Stimulated activated CD8-positive, alpha-beta memory T cell treated with anti-CD3 and anti-CD28 coated beads, Interleukin-2, amount 100 ng/mL, for 48 hours (primary cell): ENCODE results near the gene RNF207.
A peak's percentile ranks its signal among the peaks of the same experiment; 100 is the strongest.

Experiments used
- DNase-seq, 2 donors: peaks; one replicate each; pipeline ENCODE4 v3.0.0-alpha.2; 2020; ENCODE audit warnings: low read depth in 2 of 2

The RNF207 gene

DNA sequence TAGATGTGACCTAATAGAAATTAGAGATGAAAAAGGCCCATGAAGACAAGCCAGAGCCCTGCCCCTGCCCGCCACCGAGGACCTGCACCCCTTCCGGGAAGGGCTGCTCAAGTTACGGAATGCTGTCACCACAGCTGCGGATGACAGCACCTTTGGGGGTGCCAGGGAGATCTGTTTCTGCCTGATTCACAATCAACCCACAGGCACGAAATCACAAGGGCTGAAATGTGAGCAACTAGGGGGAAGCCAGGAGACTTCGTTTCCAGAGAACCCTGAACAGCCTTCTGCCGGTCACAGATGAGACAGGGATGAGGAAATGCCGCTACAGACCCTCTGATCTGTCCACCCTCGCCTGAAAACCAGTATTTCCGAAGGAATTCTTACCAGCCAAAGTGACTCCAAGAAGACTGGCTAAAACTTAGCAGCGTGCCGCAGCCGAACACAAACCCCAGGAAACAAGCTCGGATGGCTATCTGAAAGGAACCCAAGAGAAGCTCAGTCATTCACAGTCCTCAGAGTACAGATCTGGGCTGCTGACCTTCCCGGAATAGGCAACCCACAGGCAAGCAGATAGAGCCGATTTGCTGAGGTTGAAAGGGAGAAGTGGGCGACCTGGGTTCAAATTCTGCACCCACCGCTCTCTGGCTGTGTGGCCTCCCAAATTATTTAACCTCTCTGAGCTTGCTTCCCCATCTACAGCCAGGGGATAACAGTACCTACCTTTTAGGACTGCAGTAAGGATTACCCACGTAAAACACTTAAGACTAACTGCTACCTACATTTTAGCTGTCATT, 28.8 kb downstream of the RNF207 start:
- DNase-seq = no peak

DNA sequence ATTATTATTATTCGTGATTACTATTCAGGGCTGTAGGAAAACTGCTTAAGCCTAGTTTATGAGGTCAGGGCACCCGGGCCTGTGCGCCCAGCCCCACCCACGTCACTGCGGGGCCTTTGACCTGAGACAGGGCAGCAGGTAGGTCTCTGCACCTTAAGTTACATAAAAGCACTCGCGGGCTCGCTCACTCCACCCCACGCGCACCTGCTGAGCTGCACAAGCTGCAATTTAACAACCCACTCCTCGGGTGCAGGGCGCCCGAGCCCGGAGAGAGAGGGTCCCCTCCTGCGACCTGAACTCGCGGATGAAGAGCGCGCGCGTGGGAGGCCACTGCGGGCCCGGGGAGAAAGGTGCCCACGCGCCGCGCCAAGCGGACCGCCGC, 29.4 kb downstream of the RNF207 start:
- peak in 1 of 2 donors; percentile 13 for DNase-seq

DNA sequence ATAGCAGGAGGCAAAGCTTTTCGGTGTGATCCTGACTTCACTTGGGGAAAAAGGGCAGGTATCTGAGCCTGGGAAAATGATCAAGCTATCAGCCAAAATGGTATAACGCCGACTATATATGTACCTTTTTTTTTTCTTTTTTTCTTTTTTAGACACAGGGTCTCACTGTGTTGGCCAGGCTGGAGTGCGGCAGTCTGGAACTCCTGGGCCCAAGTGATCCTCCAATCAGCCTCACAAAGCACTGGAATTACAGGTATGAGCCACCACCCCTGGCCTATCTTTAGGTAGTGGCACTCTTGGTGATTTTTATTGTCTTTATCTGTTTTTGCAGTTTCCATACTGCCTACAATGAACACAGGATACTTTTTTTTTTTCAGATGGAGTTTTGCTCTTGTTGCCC, 31.2 kb downstream of the RNF207 start:
- DNase-seq = no peak

DNA sequence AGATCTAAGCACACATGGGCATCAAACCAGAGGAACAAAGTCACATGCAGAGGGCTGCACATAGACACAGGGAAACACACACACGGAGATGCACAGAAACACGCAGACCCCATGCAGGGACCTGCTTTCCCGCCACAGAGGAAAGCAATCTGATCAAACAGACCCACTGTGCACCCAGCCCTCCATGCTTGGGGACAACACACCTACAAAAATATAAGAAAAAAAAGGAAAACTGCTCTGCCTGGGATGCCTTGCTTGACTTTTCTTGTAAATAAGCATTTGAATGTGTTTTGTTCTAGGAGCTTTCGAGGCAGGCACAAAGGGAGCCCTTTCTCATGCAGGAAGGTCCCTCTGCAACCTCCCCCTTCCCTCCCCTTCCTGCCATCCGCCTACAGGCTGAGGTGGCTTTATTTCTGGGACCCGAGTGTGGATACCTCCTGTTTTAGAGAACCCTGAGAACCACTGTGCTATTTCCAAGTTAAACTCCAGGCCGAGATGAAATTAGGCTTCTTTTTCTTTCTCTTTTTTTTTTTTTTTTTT, 33.4 kb downstream of the RNF207 start:
- no peak for DNase-seq

DNA sequence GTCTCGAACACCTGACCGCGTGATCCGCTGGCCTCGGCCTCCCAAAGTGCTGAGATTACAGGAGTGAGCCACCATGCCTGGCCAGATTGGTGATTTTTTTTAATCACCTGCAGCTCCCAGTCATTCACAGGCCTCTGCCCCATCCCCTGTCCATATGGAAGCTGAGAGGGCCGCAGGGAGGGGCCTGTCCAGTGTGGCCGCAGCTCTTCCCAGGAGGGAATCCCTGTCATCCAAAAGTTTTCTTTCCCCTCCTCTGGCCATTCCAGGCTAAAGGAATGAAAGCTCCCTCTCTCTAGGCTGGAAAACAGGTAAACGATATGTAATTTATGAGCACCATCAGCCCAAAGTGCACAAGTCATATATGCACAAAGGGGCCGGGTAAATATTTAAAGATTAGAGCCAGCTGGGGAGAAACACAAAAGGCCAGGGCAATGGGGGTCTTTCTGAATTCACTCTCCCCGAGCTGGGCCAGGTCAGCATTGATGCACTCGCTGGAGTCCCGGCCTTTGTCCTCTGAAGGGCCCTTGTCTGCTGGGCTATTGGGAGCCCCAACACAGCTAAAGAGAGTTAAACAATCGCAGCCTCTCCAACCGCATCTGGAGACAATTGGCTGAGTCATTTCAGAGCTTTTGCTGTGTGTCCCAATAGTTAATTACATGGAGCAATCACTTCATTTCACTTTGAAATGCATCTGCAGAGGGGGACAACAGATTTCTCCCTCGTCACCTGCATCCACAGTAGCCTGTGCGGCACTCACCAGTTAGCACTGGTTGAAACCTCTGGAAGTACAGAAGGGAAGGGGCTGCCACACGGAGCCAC, 34.2 kb downstream of the RNF207 start:
- no peak for DNase-seq

DNA sequence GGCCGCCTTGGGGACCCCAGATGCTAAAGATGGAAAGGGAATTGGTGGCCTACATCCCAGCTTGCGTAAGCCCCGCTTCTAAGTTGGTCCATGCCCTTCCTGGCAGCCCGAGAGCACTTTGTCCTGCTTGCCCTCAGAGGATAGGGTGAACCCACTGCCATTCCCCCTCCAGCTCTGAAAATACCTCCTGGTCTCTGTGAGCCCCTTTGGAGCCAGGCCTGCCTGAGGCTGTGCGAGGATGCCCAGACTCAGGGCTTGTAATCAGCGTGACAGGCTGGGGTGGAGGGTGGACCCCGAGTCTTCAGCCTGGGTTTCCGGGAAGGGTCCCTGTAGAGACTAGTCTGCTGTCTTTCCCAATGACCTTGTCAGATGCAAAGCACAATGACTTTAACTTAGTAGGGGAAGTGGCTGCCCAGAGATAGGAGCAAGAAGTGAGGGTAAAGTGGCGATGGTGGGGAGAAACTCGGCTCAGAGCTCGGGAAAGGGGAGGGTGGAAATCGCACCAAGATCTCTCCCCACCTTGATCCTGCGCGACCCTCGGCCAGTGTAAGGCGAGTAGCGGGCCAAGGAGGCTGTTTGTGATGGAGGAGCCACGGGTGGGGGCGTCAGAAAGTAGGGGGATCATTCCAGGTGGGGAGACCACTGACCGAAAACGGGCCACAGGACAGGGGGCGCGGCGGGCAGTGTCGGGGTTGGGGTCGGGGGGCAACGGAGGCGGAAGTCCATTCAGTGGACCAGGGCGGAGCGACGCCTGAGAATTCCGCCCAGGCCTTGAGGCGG, 35.4 kb downstream of the RNF207 start:
- no peak for DNase-seq

DNA sequence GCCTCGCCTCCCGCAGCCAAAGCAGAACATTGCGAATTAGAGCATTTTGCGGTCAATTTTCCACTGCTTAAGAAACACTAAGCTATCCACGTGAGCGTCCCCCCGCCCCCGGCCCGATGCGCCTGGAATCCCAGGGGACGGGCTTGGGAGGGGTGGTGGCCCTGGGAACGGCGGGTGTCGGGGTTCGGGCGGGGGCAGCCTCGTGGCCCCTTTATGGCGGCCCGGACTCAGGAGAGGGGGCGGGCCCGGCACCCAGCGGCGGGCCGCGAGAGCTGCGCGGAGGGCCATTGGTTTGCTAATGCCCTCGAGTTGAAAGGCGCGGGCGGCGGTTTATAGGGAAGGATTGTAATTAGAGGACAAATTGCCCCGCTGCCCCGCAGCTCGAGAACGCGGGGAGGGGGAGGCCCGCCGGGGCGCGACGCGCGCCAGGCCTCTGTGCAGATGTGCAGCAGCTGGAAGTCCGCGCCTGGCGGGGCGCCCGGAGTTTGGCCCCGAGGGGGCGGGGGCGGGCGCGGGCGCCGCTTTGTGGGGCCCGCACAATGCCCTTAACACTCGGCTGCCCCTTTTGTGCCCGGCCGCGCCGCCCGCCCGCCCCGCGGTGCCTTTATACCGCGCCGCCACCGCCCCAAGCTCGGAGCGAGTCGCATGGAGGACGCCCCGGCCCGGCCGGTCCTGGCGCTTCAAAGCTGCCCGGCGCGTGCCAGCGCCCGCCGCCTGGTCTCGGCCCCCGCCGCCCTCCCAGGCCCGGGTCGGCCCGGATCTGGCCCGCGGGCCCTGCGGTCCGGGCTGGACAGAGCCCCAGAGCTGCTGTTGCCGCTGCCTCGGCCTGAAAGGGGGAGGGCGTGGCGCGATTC, 36.2 kb downstream of the RNF207 start:
- DNase-seq = no peak

DNA sequence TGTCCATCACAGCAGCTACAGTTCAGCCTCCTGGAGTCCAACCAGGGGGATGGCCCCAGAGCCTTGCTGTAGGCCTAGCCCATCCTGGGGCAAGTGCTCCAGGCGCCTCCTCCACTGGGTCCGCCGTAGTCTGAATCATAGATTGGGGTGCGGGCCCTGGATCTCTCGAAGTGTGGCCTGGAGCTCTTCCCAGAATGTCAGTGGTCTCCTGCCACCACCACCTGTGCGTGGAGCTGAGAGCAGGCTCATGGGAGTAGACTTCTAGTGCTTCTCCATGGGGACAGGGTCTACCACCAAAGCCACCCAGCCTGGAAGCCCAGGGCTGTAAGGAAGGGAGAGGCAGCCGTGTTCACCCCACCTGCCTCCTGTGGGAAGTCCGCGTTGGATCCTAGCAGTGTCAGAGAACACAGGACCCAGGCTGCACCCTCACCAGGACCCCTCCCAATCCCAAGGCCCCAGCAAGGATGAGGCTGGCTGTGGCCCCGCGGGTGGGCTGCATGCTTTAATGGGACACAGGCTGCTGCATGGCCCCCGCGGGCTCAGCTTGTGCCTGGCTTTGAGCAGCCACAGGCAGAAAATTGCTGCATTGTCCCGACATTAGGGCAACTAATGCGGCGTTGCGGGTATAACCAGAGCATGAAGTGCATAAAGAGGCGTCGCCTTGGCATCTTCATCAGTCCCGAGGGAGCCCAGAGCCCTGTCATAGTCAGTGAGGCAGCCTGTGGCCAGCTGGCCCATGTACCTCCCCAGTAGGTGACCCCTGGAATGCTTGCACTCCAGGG, 37.3 kb downstream of the RNF207 start:
- no peak for DNase-seq

DNA sequence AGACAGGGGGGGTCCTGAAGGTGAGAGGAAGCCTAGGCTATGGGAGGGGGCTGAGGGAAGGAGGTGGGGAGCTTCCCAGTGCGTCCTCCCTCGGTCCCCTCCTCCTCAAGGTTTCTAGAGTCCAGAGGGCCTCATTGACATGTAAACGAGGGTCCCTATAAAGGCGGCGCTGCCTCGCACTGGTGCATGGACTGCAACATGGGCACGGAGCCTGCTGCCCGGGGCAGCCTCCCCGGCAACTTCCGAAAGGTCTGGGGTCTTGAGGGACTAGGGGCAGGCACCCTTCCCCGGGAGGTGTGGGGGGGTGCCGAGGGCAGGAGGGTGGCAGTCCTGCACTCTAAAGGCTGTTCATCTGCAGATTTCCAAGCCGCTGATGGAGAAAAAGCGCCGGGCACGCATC, 38.1 kb downstream of the RNF207 start, which contains the start of gene HES3:
TSS of gene HES3 (plus strand) at position 187 of the 400 bp plus-strand sequence. CDS start at position 374, 187 bp downstream.
- no peak for DNase-seq

DNA sequence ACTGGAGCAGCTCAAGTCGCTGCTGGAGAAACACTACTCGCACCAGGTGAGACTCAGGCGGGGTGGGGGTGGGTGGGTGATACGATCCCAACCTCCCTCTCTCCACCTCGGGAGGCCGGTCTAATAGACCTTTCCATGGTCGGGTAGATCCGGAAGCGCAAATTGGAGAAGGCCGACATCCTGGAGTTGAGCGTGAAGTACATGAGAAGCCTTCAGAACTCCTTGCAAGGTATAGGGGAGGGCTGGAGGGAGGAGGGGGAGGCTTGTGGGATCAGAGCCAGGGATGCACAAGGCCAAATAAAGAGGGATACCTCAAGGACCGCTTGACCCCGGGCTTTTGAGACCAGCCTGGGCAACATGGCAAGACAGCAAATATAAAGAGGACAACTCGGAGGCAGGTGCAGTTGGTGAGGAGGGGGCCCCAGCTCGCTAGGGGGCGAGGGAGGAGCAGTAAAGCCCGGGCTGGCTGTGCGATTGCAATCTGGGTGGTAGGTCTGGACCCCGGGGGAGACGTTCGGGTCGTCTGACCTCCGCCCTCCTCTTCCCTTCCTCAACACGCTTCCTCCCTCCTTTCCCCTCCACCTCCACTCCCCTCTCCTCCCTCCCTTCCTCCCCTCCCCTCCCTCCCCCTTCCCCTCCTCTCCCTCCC, 38.6 kb downstream of the RNF207 start:
- no peak for DNase-seq

DNA sequence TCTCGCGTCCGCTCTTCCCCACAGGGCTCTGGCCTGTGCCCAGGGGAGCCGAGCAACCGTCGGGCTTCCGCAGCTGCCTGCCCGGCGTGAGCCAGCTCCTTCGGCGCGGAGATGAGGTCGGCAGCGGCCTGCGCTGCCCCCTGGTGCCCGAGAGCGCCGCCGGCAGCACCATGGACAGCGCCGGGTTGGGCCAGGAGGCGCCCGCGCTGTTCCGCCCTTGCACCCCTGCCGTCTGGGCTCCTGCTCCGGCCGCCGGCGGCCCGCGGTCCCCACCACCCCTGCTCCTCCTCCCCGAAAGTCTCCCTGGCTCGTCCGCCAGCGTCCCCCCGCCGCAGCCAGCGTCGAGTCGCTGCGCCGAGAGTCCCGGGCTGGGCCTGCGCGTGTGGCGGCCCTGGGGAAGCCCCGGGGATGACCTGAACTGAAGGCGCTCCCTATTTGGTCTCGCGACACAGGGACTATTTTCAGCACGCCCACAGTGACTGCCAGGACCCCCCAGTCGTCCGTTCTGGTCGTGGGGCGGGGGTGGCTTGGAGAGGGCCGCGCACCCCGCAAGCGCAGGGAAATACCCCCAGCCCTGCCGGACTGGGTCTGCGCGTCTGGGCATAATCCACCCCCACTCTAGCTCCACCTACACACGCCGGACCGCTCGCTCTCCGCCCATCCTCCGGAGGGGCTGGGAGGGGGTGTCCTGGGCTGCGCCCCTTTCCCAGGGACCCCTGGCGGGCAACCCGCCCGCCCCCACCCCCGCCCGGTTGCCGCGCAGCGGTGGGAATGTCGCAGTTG, 39.4 kb downstream of the RNF207 start:
- DNase-seq = peak; percentile 75 to 76

DNA sequence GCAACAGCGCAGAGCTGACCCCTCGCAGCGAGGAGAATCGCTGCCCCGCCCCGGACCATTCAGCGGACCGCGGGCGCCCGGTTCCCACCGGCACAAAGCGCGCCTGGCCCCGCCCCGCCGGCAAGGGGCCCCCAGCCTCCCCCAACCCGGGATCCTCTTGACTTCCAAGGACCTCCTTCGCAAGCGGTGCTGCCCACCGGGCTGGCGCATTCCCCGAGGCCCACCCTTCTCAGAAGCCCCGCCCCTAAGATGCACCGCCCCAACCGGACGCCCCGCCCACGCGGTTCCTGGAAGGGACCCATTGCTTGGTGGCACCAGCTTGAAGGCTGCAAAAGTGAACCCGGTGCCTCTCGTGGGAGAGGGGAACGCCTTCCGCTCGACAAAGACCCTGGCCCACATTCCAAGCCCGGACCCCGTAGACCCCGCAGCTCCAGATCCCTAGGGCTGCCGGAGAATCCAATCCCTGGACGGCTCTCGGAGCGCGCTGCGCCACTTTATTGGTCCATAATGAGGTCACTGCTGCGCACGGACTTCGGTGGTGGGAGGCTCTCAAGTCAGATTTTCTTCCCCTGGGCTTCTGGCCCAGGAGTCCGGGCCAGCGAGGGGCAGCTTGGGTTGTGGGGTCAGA, 40.1 kb downstream of the RNF207 start:
- DNase-seq = peak; percentile 63 to 71

DNA sequence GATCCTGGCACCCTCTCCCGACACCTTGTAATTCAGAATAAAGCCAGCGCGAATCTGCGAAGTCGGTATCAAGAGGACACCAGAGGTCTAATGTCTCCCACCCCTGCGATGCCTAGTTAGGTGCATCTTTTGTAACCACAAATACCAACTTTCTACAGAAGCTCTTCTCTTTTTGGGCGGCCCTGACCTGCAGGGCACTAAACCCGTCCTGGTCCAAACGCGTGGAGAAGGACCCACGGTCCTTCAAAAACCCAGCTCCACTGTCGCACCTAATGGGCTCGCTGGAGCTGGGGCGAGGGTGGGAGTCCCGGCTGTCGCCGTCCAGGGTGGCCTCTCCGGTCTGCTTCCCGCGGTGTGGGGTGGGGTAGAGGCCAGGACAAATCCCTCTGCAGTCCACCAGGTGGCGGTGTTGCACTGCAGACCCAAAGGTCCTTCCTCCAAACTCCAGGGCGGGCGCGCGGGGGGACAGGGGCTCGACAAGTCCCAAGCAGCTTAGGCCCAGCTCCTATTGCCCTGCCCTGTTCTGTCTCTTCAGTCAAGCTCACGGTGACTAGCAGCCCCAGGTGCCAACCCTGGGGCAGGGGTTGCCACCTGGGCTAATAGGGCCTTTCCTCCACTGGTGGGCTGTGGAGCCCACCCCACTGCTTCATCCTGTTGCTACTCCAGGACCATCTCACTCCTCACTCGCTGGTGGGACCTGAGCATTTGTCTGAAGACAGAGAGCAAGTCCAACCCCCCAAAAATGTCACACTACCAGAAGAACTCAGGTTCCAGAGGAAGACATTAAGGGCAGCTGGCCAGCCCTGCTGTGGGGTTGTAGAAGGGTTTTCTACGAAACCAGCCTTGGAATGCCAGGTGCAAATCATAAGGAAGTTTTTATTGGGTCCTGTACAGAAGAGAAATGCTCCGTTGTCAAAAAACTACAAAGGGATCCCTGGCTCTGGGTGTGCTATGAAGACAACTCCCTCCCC, 40.9 kb downstream of the RNF207 start:
- peak; percentile 75 for DNase-seq

DNA sequence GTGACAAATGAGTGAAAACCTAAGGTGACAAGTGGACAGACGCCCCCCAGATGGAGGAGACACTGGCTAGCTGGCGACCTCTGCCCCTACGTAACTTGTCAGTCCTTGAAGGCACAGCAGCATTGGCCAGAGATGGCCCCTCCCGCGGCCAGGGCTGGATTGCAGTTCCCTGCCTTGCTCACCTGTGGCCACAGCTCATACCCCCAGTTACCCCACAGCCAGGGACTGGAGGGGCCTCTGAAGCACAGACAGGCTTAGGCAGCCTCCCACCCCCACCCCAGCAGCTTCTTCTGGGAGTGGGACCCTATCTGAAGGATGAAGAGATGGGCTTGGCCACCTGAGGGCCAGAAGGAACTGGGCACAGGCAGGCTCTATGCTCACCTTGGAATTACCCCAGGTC, 41.7 kb downstream of the RNF207 start:
- no peak for DNase-seq

DNA sequence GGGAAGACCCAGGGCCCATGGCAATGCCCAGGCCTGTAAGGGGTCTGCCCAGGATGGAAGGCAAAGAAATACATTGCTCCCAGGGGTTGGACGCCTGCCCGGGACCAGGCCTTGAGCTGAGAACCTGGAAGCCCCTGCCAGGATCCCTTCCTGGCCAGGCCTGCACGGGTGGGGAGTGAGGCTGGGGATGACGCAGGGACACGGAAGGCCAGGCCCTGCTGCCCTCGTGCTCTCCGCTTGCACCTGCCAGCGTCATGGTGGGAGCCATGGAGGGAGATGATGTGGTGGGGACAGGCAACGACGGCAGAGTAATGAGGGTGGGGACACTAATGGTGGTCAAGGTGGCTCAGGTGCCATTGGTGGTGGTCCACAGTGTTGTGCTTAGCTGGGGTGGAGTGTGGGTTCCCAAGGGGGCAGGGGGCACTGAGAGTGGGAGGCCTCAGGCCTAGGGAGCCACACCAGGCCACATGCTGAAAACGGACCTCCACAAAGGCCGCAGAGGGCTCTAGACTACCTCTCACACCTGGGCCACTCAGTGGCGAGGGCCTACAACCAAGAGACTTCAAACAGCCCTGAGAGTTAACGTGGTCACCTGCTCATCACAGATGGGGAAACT, 42.4 kb downstream of the RNF207 start:
- no peak for DNase-seq

DNA sequence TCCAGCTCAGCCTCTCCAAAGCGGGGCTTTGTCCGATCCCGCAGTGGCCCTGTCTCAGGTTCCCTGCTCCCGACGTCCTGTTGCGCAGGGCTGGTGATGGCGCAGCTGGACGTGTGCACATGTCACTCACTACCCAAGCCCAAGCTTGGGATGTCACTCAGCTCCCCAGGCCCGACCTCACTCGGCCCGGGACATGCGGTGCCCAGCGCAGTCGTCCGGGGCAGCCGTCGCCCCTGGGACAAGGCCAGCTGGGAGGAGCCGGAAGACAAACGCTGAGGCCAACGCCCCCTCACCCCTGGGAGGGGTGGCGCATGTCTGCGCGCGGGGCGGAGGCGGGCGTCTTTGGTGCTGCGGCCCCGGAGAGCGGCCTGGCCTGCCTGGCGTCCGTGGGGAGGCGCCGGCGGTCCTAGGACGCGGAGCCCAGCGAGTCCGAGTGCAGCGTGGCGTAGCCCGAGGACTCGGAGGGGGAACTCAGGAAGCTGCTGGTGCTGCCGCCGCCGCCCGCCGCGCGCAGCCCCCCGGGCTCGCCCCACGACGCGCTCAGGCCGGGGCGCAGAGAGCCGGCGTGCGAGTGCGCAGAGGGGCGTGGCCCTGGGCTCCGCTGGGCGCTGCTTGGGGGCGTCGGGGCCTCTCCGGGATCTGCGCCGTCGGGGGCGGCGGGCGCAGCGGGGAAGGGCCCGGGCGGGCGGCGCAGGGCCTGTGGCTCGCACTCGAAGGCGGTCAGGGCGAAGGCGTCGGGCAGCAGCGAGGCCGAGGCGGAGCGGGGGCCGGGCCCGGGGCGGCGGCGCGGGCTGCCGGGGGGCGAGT, 43.2 kb downstream of the RNF207 start:
- DNase-seq = no peak
